GM18505 (cell line): ENCODE data around the gene OGG1.
A peak's percentile ranks its signal among the peaks of the same experiment; 100 is the strongest.

ENCODE experiments used
- ATAC-seq: cut with Tn5 transposase; IDR thresholded peaks from one replicate; pipeline ENCODE4 v1.9.1; 2021; ENCODE audit not compliant: unreplicated experiment
- POLR2A ChIP-seq: IDR thresholded peaks from 4 replicates; pipeline ENCODE4 v1.6.1; 2011; ENCODE audit warnings: borderline replicate concordance; ENCODE audit not compliant: insufficient read depth, insufficient read length; ENCODE audit errors: extremely low read depth

Gene OGG1

DNA sequence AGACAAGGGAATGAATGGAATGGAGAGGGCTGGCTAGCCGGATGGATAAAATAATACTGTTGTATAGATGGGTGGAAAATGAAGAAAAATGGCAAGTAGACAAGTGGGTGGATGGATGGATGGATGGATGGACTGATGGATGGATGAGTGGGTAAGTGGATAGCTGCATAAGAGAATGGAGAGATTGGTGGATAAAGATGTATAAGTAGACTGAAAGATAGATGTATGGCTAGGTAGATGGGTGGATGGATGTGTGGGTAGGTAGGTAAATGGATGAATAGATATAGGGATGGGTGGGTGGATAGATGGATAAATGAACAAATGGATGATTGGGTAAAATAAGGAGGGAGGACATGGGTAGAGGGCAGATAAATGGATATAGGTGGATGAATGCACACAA, 32.2 kb upstream of the OGG1 start:
- ATAC-seq, result no peak
- TF ChIP-seq POLR2A, result no peak

DNA sequence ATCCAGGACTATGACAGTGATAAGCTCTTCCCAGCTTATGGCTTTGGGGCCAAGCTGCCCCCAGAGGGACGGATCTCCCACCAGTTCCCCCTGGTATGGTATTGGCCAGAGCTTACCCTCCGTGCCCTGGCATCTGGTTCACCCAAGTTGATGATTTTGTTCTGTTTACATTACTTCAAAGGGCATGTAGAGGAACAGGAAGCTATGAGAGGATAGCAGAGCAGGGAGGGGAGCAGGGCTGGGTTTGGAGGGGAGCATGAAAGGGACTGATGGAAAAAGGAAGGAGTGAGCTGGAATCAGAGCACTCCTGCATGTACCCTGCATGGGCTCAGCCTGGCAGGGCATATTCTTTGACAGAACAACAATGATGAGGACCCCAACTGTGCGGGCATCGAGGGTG, 31.6 kb upstream of the OGG1 start:
- no peak for TF ChIP-seq POLR2A
- no peak for ATAC-seq

DNA sequence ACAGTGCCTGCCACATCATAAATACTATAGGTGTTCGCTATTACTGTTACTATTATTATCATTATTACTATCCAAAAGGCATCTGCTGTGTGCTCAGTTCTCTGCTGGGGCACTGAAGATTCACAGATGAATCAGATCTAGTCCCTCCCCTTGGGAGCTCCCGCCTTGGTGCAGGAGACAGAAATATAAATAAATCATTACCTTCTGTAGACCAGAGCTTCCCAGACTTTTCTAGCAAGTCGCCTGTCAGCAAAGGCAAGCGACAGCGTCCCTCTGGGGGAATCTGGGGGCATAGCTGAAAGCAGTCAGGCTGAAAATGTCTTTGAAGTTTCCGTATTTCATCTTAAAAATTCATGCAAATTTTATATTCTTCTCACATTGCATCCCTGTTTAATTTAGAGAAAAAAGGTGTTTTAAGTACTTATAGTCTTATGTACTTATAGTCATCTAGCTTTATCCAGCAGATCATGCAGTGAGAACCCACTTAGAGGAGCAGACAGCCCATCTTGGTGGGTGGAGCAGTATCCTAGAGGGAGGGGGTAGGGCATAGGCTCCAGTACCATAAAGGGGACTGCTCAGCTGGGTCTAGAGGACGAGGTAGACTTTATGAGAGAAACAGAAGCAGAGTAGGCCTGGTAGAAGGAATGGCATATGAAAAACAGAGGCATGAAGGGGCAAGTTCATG, 28.6 kb upstream of the OGG1 start:
- TF ChIP-seq POLR2A, result no peak
- no peak for ATAC-seq

DNA sequence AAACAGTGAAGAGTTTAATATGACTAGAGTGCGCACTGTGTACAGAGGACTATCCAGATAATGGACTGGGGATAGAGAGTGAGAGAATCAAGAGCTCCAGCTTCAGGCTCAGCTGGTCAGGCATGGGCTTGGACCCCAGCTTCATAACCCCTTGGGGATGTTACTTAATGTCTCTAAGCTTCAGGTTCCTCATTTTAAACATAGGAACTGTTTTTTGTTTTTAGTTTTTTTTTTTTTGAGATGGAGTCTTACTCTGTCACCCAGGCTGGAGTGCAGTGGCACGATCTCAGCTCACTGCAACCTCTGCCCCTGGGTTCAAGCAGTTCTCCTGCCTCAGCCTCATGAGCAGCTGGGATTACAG, 28.1 kb upstream of the OGG1 start:
- ATAC-seq, result no peak
- no peak for TF ChIP-seq POLR2A

DNA sequence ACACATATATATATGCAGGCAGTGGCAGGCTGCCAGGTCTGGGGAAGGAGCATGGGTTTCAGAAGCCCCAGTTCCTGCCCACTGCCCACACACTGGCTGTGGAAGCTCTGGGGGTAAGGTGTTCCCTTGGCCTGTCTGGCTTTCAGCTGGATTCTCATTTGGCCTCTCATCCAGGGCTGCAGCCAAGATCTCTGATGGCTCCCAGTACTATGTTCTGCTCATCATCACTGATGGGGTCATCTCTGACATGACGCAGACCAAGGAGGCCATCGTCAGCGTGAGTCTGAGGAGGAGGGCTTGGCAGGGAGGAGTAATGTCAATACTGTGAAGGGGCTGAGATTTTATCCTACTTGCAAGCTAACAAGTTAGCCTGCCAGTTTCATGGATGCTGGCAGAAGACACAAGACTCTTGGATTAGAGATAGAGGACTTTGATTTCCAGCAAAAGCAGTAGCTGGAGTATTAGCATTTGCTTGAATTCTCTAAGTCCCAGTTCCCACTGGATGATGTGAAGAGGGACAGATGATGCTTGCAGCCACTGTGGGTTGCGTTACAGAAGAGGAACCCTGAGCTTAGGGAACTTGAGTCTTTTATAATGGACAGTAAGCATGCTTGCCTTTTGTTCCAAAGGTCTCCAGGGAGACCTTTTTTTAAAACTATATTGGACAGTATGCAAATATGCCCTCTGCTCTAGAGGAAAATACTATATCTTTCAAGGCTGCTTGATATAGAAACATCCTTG, 23.8 kb upstream of the OGG1 start:
- no peak for ATAC-seq
- TF ChIP-seq POLR2A, result no peak

DNA sequence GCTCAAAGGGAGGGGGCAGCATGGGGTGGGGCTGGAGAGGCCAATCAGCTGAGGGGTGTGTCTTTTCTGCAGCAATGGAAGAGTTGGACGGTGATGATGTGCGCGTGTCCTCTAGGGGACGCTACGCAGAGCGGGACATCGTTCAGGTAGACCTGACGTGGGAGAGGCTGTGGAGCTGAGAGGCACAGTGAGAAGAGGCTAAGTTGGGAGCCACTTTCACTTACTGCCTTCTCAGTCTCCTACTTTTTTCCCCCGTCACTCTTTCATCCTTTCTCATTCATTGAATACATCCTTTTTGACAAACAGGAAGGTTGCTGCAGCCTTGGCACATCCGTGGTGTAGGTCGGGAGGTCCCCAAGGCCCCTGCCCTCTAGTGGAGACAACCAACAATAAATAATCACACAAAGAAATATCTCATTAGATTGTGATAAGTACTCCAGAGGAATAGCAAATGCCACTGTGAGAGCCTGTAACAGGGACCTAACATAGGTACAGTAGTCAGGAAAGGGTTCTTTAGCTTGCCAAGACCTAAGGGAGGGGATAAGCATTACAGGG, 22.6 kb upstream of the OGG1 start:
- TF ChIP-seq POLR2A, result no peak
- ATAC-seq, result no peak

DNA sequence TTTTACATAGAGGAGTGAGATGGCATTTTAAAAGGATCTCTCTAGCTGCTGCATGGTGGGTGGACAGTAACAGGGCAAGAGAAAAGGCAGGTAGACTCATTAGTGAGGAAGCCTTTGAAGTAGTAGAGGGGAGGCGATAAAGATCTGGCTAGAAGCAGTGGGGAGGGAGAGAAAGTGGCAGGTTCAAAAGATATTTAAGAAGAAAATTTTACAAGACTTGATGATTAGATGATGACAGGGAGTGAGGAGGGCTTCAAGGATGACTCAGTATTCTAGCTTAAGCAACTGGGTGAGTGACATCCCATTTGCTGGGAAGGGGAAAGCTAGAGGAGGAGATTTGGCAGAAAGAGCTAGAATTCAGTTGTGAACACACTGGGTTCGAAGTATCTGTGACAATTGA, 22.0 kb upstream of the OGG1 start:
- no peak for TF ChIP-seq POLR2A
- ATAC-seq, result no peak

DNA sequence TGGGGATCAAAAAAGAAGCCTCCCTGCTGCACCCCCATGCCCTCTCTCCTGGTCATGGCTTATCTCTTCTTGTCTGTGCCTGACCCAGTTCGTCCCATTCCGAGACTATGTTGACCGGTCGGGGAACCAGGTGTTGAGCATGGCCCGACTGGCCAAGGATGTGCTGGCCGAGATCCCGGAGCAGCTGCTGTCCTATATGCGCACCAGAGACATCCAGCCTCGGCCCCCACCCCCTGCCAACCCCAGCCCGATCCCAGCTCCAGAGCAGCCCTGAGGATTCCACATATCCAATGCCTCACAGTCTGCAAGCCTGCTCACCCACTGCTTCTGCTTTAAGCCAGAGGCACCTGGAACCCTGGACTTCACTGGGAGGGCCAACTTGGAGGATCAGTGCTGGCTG, 20.3 kb upstream of the OGG1 start:
- no peak for TF ChIP-seq POLR2A
- no peak for ATAC-seq

DNA sequence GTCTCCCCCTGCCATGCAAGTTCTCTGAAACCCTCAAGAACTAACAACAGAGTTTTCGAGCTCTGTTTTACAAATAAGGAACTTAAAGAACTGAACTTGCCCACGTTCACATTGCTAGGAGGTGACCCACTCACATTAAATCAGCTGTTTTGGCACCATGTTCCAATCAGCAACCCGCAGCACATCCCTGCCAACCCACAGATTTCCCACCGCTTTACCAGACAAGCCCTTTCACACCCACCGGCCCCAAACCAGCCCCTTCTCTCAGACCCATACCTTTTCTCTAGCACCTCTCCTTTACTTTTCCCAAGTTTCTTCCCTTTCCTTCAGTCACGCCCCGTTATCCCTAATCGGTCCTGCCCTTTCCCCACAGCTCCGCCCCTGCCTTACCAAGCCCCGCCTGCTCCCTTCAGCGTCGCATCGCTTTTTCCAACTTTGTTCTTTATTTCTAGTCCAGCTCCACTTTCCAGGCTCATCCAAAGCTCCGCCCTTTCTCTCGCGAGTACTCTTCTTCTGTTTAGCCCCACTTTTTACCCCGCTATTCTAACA, 19.0 kb upstream of the OGG1 start:
- ATAC-seq, result peak; percentile 41
- TF ChIP-seq POLR2A, result no peak

DNA sequence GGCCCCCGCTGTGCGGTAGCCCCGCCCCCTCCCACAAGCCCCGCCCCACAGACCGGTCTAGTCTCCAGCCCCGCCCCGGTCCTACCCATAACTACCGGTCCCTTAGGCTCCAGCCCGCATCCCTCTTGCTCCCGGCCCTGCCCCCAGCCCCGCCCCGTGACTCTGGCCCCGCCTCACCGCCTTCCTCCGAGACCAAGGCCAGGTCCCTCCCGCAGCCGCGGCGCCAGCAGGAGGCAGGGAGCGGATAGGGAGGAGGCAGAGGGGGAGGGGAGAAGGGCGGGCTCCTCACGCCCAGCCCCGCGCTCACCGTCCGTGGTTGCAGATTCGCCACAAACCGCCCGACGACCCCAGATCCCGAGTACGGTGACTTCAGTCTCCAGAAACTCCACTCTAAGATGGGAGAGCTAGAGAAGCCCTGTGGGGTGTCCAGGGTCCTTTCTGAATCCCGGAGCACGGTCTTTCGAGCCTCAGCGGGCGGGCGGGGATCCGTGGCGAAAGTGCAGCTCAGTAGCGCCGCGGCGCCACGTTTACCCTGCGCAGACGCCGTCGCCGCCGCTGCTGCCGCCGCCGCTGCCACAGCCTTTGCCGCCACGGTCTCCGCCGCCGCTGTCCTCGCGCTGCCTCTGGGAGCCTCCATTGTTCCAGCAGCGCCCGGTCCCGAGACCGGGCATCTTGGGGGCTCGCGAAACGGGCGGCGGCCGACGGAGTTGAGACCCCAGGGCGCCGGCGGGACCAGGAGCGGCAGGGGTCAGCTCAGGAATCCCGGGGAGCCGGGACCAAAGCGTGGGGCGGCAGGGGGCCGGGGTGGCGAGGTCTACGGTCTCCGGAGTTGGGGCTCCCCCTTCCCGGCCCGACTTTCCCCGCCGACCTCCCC, 18.3 kb upstream of the OGG1 start, which contains the start of gene BRPF1:
Gene BRPF1, plus strand, starts transcription at position 530 of the 874 bp plus-strand sequence. CDS start 2,406 bp downstream, outside the sequence.
- peak; percentile 74 for TF ChIP-seq POLR2A
- ATAC-seq, result peak; percentile 92

DNA sequence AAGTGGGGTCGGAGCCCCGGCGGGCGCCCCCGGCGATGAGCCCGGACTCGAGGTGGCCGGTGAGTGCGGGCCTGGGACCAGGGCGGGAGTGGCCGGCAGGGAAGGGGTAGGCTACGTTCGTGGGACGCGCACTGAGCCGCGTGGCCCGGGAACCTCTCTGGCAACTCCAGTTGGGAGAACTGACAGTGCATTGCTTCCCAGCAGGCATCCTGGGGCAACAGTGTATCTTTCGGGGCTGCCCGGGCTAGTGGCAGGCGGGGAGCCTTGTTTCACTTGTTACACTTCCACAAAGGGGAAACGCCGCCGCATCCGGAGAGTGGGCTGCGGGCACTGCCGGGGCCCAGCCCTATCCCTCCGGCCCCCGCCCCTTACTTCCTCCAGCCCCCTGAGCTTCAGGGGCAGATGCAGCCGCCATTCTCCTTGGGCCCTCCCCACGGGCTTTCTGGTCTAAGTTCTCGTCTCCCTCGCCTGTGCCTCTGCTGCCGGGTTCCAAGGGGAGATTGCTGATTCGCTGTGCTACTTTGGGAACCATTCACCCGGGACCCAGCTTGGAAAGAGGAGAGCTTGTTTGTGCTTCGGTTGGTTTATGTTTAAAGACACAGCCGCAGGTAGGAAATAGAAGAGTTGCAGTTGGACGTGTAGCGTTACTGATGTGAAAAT, 17.5 kb upstream of the OGG1 start:
- TF ChIP-seq POLR2A, result no peak
- no peak for ATAC-seq

DNA sequence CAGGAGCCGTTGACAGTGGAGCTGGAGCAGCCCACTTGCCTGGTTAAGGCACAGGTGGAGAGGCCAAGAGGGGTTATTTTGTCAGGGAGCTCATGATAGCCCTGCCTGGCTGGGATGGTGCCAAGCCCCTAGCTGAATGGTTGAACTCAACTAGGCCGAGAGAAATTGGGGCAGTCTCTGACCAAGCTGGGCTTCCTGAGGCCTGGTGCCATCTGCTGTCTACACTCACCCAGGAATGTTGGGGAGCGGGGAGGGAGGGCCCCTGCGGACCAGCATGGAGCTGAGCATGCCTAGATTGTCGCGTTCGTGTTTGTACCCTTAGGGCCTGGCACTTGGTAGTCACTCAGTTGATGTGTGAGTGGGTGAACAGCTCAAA, 17.0 kb upstream of the OGG1 start:
- ATAC-seq, result no peak
- TF ChIP-seq POLR2A, result no peak
